Trophoblast cell (in vitro differentiated cells and primary cell): Measurements from ENCODE around the gene TIMM17B.

Experiments
- DNase-seq, 2 donors: peaks; one replicate each; pipeline ENCODE4 v3.0.0-alpha.2; 2016
- H2AFZ ChIP-seq: 2 replicates; pipeline ENCODE4 v1.6.1; 2013; ENCODE audit warnings: low read length, moderate library complexity, mild to moderate bottlenecking; ENCODE audit not compliant: insufficient read depth, poor library complexity
- H2AK5ac ChIP-seq: 2 replicates; pipeline ENCODE4 v1.6.1; 2013; ENCODE audit warnings: mild to moderate bottlenecking, low read length
- H2BK120ac ChIP-seq: 2 replicates; pipeline ENCODE4 v1.6.1; 2013; ENCODE audit warnings: low read length, mild to moderate bottlenecking, moderate library complexity; ENCODE audit not compliant: insufficient read depth, poor library complexity
- H2BK12ac ChIP-seq: 2 replicates; pipeline ENCODE4 v1.6.1; 2013; ENCODE audit warnings: mild to moderate bottlenecking, low read length, moderate library complexity
- H2BK5ac ChIP-seq: 2 replicates; pipeline ENCODE4 v1.6.1; 2013; ENCODE audit warnings: low read length, low read depth, moderate library complexity, mild to moderate bottlenecking; ENCODE audit not compliant: poor library complexity
- H3K14ac ChIP-seq: 2 replicates; pipeline ENCODE4 v1.6.1; 2013; ENCODE audit warnings: mild to moderate bottlenecking, low read length
- H3K18ac ChIP-seq: 2 replicates; pipeline ENCODE4 v1.6.1; 2013; ENCODE audit warnings: mild to moderate bottlenecking, low read length
- H3K23ac ChIP-seq: 2 replicates; pipeline ENCODE4 v1.6.1; 2013; ENCODE audit warnings: low read length
- H3K27ac ChIP-seq: 2 replicates; pipeline ENCODE4 v1.5.1; 2013; ENCODE audit warnings: low read depth, mild to moderate bottlenecking, inconsistent platforms, low read length, moderate library complexity
- H3K27me3 ChIP-seq: 2 replicates; pipeline ENCODE4 v1.6.1; 2013; ENCODE audit warnings: inconsistent platforms, mild to moderate bottlenecking, low read length, moderate library complexity; ENCODE audit not compliant: insufficient read depth
- H3K36me3 ChIP-seq, 2 experiments: 1 replicate in 1 of 2; 2 replicates in 1 of 2; pipeline ENCODE4 v1.6.1; 2013; ENCODE audit warnings: low read length in 2 of 2, mild to moderate bottlenecking in 2 of 2, moderate library complexity in 1 of 2; ENCODE audit not compliant: insufficient read depth in 2 of 2, control insufficient read depth in 1 of 2
- H3K4ac ChIP-seq: 2 replicates; pipeline ENCODE4 v1.6.1; 2013; ENCODE audit warnings: low read depth, mild to moderate bottlenecking, low read length, moderate library complexity
- H3K4me1 ChIP-seq, 2 experiments: 1 replicate in 1 of 2; 2 replicates in 1 of 2; pipeline ENCODE4 v1.6.1; 2013; ENCODE audit warnings: low read length in 2 of 2, mild to moderate bottlenecking in 2 of 2, moderate library complexity in 1 of 2; ENCODE audit not compliant: insufficient read depth in 2 of 2, control insufficient read depth in 1 of 2
- H3K4me2 ChIP-seq: 2 replicates; pipeline ENCODE4 v1.6.1; 2013; ENCODE audit warnings: inconsistent platforms, mild to moderate bottlenecking, low read length, moderate library complexity
- H3K4me3 ChIP-seq: 2 replicates; pipeline ENCODE4 v1.5.1; 2013; ENCODE audit warnings: mild to moderate bottlenecking, low read depth, low read length, inconsistent platforms
- H3K79me1 ChIP-seq: one replicate; pipeline ENCODE4 v1.6.1; 2013; ENCODE audit warnings: low read length
- H3K79me2 ChIP-seq: 2 replicates; pipeline ENCODE4 v1.6.1; 2013; ENCODE audit warnings: low read length, mild to moderate bottlenecking; ENCODE audit not compliant: control insufficient read depth, insufficient read depth, poor library complexity
- H3K9ac ChIP-seq: 2 replicates; pipeline ENCODE4 v1.6.1; 2013; ENCODE audit warnings: mild to moderate bottlenecking, low read length
- H3K9me3 ChIP-seq: 2 replicates; pipeline ENCODE4 v1.6.1; 2013; ENCODE audit warnings: low read depth, mild to moderate bottlenecking, control low read depth, inconsistent platforms, low read length; ENCODE audit not compliant: insufficient read depth
- H4K12ac ChIP-seq: 2 replicates; pipeline ENCODE4 v1.6.1; 2013; ENCODE audit warnings: low read depth, mild to moderate bottlenecking, low read length, moderate library complexity
- H4K8ac ChIP-seq: 2 replicates; pipeline ENCODE4 v1.6.1; 2013; ENCODE audit warnings: low read depth, mild to moderate bottlenecking, low read length, moderate library complexity
- H4K91ac ChIP-seq: one replicate; pipeline ENCODE4 v1.6.1; 2013; ENCODE audit warnings: low read depth, mild to moderate bottlenecking, low read length, moderate library complexity
- WGBS: extraction: QIAGEN DNeasy Blood & Tissue Kit; methylation state at CpG from one replicate; pipeline ENCODE4 v1.1.7; 2013; ENCODE audit warnings: missing lambda C conversion rate; ENCODE audit not compliant: insufficient read length, insufficient coverage; ENCODE audit errors: extremely low coverage; 5-methylcytosine and 5-hydroxymethylcytosine counted together

TIMM17B gene

DNA sequence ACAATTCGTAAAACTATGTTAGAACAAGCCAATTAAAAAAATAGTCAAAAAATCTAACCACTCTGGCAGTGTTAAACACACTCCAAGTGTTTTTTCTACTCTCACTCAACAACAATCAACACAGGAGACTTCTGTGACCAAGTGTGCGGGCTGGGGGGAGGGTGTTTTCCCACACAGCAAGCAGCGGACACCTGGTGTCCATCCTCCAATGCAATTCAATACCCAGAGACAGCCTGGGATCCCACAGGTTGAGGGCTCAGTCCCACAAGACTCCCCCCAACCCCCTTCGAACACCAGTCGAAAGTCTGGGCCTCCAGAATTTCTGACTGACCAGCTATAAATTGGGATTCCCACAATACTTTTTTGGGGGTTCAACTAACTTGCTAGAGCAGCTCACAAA lies 29.6 kb upstream of the TIMM17B start:
- H3K9ac ChIP-seq: no peak overlapping the region
- H2BK5ac ChIP-seq: no peak overlapping the region
- H2BK12ac ChIP-seq: no peak overlapping the region
- H4K12ac ChIP-seq: no peak overlapping the region
- DNase-seq: no peak
- no CpG with 5 or more reads among the region's 5 CpGs for whole genome bisulfite sequencing
- H2AFZ ChIP-seq: no peak overlapping the region
- no peaks in the 10 kb centered on the region for H3K79me1 ChIP-seq
- peaks cover 38 to 41% of the 10 kb centered on the region in 2 experiments for H3K36me3 ChIP-seq
- no peaks in the 10 kb centered on the region for H3K9me3 ChIP-seq
- no peak overlapping the region for H3K18ac ChIP-seq
- H2AK5ac ChIP-seq: no peak overlapping the region
- no peak overlapping the region for H3K4ac ChIP-seq
- no peaks in the 10 kb centered on the region for H3K4me1 ChIP-seq
- H3K79me2 ChIP-seq: no peaks in the 10 kb centered on the region
- no peak overlapping the region for H4K8ac ChIP-seq
- H4K91ac ChIP-seq: no peak overlapping the region
- no peak overlapping the region for H3K14ac ChIP-seq
- H3K4me2 ChIP-seq: no peak overlapping the region
- H3K4me3 ChIP-seq: no peak overlapping the region
- H3K27ac ChIP-seq: no peak overlapping the region
- H2BK120ac ChIP-seq: no peak overlapping the region
- no peaks in the 10 kb centered on the region for H3K27me3 ChIP-seq
- no peak overlapping the region for H3K23ac ChIP-seq

- no peak overlapping the region for H2BK12ac ChIP-seq
- H2AFZ ChIP-seq: no peak overlapping the region
- H4K8ac ChIP-seq: no peak overlapping the region
- no peak overlapping the region for H3K4me2 ChIP-seq
- H3K27ac ChIP-seq: no peak overlapping the region
- H3K36me3 ChIP-seq: peaks cover 35 to 40% of the 10 kb centered on the region in 2 experiments
- no peak overlapping the region for H3K4me3 ChIP-seq
- no CpG with 5 or more reads among the region's 5 CpGs for WGBS
- DNase-seq: no peak
- H3K9ac ChIP-seq: no peak overlapping the region
- H3K4me1 ChIP-seq: peaks cover 0 to 4% of the 10 kb centered on the region in 2 experiments
- H3K23ac ChIP-seq: no peak overlapping the region
- no peaks in the 10 kb centered on the region for H3K79me1 ChIP-seq
- H4K91ac ChIP-seq: no peak overlapping the region
- H3K4ac ChIP-seq: no peak overlapping the region
- H2AK5ac ChIP-seq: no peak overlapping the region
- H3K14ac ChIP-seq: no peak overlapping the region
- no peak overlapping the region for H2BK5ac ChIP-seq
- H3K18ac ChIP-seq: no peak overlapping the region
- no peaks in the 10 kb centered on the region for H3K79me2 ChIP-seq
- H4K12ac ChIP-seq: no peak overlapping the region
- no peaks in the 10 kb centered on the region for H3K27me3 ChIP-seq
- H2BK120ac ChIP-seq: no peak overlapping the region
- no peaks in the 10 kb centered on the region for H3K9me3 ChIP-seq
Measured at GRCh38 chrX:48924270-48924669, 26.7 kb upstream of the TIMM17B start.

GRCh38 chrX:48923771-48924170 lies 26.2 kb upstream of the TIMM17B start:
- Histone ChIP-seq H3K36me3 (peaks cover 35 to 40% of the 10 kb centered on the region in 2 experiments), H2BK12ac (no peak overlapping the region), H3K4me3 (no peak overlapping the region), H3K4me2 (no peak overlapping the region), H2AFZ (no peak overlapping the region), H3K27ac (no peak overlapping the region), H3K23ac (no peak overlapping the region), H3K79me2 (no peaks in the 10 kb centered on the region), H3K27me3 (no peaks in the 10 kb centered on the region), H3K79me1 (no peaks in the 10 kb centered on the region), H3K9me3 (no peaks in the 10 kb centered on the region), H2BK5ac (no peak overlapping the region), H3K14ac (no peak overlapping the region), H4K8ac (no peak overlapping the region), H3K4me1 (peaks cover 0 to 4% of the 10 kb centered on the region in 2 experiments), H3K4ac (no peak overlapping the region), H4K91ac (no peak overlapping the region), H4K12ac (no peak overlapping the region), H2AK5ac (no peak overlapping the region), H3K9ac (no peak overlapping the region), H3K18ac (no peak overlapping the region), H2BK120ac (no peak overlapping the region)
- WGBS: no CpG with 5 or more reads among the region's 13 CpGs
- no peak for DNase-seq

DNA sequence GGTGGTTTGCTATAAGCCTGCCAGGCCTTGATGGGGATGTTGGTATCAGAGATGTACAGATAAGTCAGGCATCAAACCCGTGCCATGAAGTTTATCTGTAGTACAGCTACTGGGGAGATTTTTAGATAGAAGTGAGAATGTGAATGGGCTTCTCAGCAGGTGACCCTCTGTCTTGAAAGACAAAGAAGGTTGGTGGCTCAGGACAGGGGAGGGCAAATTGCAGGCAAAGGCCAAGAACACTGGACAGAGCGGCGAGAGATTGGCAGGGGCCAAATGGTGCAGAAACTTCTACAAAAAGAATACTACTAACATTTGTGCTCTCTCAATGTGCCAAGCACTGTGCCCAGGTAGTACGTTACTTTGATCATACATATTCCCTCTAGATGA lies 23.1 kb upstream of the TIMM17B start:
- H3K36me3 ChIP-seq: peaks cover 30 to 32% of the 10 kb centered on the region in 2 experiments
- no peak overlapping the region for H4K8ac ChIP-seq
- no peaks in the 10 kb centered on the region for H3K27me3 ChIP-seq
- H3K79me2 ChIP-seq: no peaks in the 10 kb centered on the region
- H3K79me1 ChIP-seq: no peaks in the 10 kb centered on the region
- H2AK5ac ChIP-seq: no peak overlapping the region
- H3K18ac ChIP-seq: no peak overlapping the region
- DNase-seq: no peak
- H3K4me2 ChIP-seq: no peak overlapping the region
- H3K9ac ChIP-seq: no peak overlapping the region
- H3K4ac ChIP-seq: no peak overlapping the region
- H3K9me3 ChIP-seq: no peaks in the 10 kb centered on the region
- no peak overlapping the region for H3K14ac ChIP-seq
- H3K23ac ChIP-seq: no peak overlapping the region
- H2BK12ac ChIP-seq: no peak overlapping the region
- no peak overlapping the region for H2BK5ac ChIP-seq
- no peak overlapping the region for H2BK120ac ChIP-seq
- no peak overlapping the region for H4K91ac ChIP-seq
- no peak overlapping the region for H3K4me3 ChIP-seq
- peaks cover 5 to 14% of the 10 kb centered on the region in 2 experiments for H3K4me1 ChIP-seq
- no CpG with 5 or more reads among the region's 4 CpGs for WGBS
- H3K27ac ChIP-seq: no peak overlapping the region
- no peak overlapping the region for H4K12ac ChIP-seq
- no peak overlapping the region for H2AFZ ChIP-seq
